GM21390 (cell line): ENCODE data around the gene DGKA.

Source experiments
- ATAC-seq: cut with Tn5 transposase; IDR thresholded peaks from one replicate; pipeline ENCODE4 v1.9.1; 2021; ENCODE audit not compliant: unreplicated experiment

DGKA gene

GRCh38 chr12:55931317-55931779, 386 bp downstream of the DGKA start:
- no peak for ATAC-seq

- no peak for ATAC-seq
These were observed 1.0 kb downstream of the DGKA start for GRCh38 chr12:55931780-55932550.

GRCh38 chr12:55932551-55932910, 1.6 kb downstream of the DGKA start:
- ATAC-seq: no peak

- ATAC-seq: no peak
These were observed 2.3 kb downstream of the DGKA start for GRCh38 chr12:55933169-55933798.

GRCh38 chr12:55933799-55934742, 3.1 kb downstream of the DGKA start:
- no peak for ATAC-seq

GRCh38 chr12:55934773-55935172, 3.8 kb downstream of the DGKA start:
- no peak for ATAC-seq

- ATAC-seq: no peak
These were observed 4.8 kb downstream of the DGKA start for GRCh38 chr12:55935738-55936151.

- ATAC-seq: no peak
These were observed 7.0 kb downstream of the DGKA start for GRCh38 chr12:55937981-55938380.

GRCh38 chr12:55938826-55939501, 8.0 kb downstream of the DGKA start:
- ATAC-seq: no peak

GRCh38 chr12:55940065-55940732, 9.2 kb downstream of the DGKA start:
- ATAC-seq: peak; percentile 95

GRCh38 chr12:55942055-55942454, 11.1 kb downstream of the DGKA start:
- no peak for ATAC-seq

- no peak for ATAC-seq
These were observed 11.7 kb downstream of the DGKA start for GRCh38 chr12:55942577-55943136.

- ATAC-seq: no peak
These were observed 15.6 kb downstream of the DGKA start for GRCh38 chr12:55946553-55946952.

GRCh38 chr12:55955344-55955743, 24.4 kb downstream of the DGKA start:
- no peak for ATAC-seq

GRCh38 chr12:55955800-55956508, 25.0 kb downstream of the DGKA start:
- ATAC-seq: no peak

- no peak for ATAC-seq
These were observed 26.3 kb downstream of the DGKA start for GRCh38 chr12:55957106-55957859.

- ATAC-seq: no peak
These were observed 32.8 kb downstream of the DGKA start for GRCh38 chr12:55963760-55964159.

GRCh38 chr12:55965240-55965639, 34.3 kb downstream of the DGKA start:
- ATAC-seq: no peak

GRCh38 chr12:55965941-55966407, 35.0 kb downstream of the DGKA start, which contains the start of gene PMEL:
Gene PMEL (minus strand): TSS chr12:55966042. CDS start chr12:55966011, 31 bp downstream.
- peak; percentile 19 for ATAC-seq
